Hepatocyte (in vitro differentiated cells): Measurements from ENCODE around the gene ZNF775.

Experiments used
- CTCF ChIP-seq: fragments of 200-600 bp; sonication (generic); IDR thresholded peaks from 2 replicates; pipeline ENCODE4 v1.5.1; 2016; ENCODE audit warnings: antibody characterized with exemption, mild to moderate bottlenecking; ENCODE audit not compliant: poor library complexity
- EZH2 ChIP-seq: fragments of 200-600 bp; sonication (generic); IDR thresholded peaks from 2 replicates; pipeline ENCODE4 v1.6.1; 2016; ENCODE audit warnings: antibody characterized with exemption, mild to moderate bottlenecking, borderline replicate concordance
- EZH2phosphoT487 ChIP-seq: fragments of 200-600 bp; sonication (generic); IDR thresholded peaks from one replicate; pipeline ENCODE4 v1.6.1; 2018; ENCODE audit warnings: antibody characterized with exemption, mild to moderate bottlenecking, low read depth, moderate library complexity; ENCODE audit not compliant: unreplicated experiment, severe bottlenecking

GRCh38 chr7:150333659-150334058 lies 45.5 kb upstream of the ZNF775 start:
- TF ChIP-seq CTCF (no peak), EZH2 (no peak), EZH2phosphoT487 (no peak)
